Gastrocnemius medialis (tissue), 4 donors: ENCODE results near the gene PPM1G.

ENCODE experiments used
- POLR2A ChIP-seq, 2 donors: fragments of 450-650 bp; IDR thresholded peaks; one replicate each; pipeline ENCODE4 v1.6.1; 2017; ENCODE audit warnings: antibody characterized with exemption in 2 of 2, mild to moderate bottlenecking in 2 of 2, moderate library complexity in 2 of 2
- TF ChIP-seq, protein P1 (sequence below), 5 experiments: fragments of 450-650 bp in 3 of 5; fragments of 200-600 bp in 2 of 5; sonication (generic) in 2 of 5; IDR thresholded peaks in 4 of 5; conservative IDR thresholded peaks in 1 of 5; 1 replicate in 4 of 5; 2 replicates in 1 of 5; pipeline ENCODE4 v1.5.1; 2016 to 2019; ENCODE audit warnings: antibody characterized with exemption in 5 of 5, mild to moderate bottlenecking in 3 of 5, moderate library complexity in 3 of 5

DNA sequence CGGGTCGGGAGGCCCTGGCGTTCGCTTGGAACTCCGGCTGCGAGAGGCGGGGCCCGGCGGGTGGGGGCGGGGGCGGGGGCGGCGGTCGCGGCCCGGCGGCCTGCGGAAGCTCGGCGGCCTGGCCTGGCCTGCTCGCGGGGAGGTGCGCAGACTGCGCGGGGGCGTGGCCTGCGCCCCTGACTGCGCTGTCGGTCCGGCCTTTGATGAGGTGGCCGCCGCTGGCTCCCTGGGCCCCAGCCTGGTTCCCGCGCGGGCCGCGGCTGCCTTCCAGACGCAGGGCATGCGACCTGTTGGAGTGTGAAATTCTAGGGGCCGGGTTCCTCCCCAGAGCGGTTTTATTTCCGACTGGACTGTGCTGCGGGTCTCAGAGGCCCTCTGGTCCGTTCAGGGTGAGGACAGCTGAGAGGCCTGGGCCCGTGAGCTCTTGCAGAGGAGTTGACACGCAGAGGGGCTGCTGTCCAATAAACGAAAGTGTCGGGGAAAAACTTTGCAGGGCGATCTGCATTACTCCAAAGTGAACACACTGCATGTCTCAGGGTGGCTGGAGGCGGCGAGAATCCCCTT, 19.7 kb upstream of the PPM1G start:
- TF ChIP-seq, protein P1, sequence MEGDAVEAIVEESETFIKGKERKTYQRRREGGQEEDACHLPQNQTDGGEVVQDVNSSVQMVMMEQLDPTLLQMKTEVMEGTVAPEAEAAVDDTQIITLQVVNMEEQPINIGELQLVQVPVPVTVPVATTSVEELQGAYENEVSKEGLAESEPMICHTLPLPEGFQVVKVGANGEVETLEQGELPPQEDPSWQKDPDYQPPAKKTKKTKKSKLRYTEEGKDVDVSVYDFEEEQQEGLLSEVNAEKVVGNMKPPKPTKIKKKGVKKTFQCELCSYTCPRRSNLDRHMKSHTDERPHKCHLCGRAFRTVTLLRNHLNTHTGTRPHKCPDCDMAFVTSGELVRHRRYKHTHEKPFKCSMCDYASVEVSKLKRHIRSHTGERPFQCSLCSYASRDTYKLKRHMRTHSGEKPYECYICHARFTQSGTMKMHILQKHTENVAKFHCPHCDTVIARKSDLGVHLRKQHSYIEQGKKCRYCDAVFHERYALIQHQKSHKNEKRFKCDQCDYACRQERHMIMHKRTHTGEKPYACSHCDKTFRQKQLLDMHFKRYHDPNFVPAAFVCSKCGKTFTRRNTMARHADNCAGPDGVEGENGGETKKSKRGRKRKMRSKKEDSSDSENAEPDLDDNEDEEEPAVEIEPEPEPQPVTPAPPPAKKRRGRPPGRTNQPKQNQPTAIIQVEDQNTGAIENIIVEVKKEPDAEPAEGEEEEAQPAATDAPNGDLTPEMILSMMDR (IDR thresholded peaks at IDR 0.05 in 4 of 5, conservative IDR thresholded peaks at IDR 0.05 in 1 of 5): no peak
- no peak for TF ChIP-seq POLR2A (IDR thresholded peaks at IDR 0.05)
